ENCODE results near the gene MYLK.

DNA sequence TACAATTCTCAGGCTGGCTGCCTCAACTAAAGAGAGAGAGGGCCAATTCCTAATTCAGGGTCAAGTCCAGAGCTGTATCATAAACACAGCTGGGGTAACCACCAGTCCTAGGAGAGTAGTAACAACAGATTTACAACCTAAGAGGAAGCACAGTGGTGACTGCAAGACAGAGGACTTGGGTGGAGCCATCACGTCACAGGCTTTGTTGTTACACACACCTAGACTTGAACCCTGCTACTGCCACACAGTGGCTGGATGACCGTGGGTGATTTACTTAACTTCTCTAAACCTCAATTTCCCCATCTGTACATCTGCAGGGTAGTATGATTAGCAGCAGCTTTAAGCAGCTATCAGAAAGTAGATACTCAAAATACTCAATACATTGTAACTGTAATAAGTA is 78.6 kb downstream of the MYLK start:
- TF ChIP-seq, protein P1, sequence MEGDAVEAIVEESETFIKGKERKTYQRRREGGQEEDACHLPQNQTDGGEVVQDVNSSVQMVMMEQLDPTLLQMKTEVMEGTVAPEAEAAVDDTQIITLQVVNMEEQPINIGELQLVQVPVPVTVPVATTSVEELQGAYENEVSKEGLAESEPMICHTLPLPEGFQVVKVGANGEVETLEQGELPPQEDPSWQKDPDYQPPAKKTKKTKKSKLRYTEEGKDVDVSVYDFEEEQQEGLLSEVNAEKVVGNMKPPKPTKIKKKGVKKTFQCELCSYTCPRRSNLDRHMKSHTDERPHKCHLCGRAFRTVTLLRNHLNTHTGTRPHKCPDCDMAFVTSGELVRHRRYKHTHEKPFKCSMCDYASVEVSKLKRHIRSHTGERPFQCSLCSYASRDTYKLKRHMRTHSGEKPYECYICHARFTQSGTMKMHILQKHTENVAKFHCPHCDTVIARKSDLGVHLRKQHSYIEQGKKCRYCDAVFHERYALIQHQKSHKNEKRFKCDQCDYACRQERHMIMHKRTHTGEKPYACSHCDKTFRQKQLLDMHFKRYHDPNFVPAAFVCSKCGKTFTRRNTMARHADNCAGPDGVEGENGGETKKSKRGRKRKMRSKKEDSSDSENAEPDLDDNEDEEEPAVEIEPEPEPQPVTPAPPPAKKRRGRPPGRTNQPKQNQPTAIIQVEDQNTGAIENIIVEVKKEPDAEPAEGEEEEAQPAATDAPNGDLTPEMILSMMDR (IDR thresholded peaks at IDR 0.05), result no peak
- no peak for TF ChIP-seq EZH2 (IDR thresholded peaks at IDR 0.05; ENCODE audit: borderline replicate concordance, insufficient read depth, low read depth, low read length, poor library complexity, severe bottlenecking)

Measured in B cell (primary cell).